HepG2 (cell line): ENCODE data around the gene SPRYD3. TPM values are rescaled to one million over a fixed set of nuclear protein-coding genes. Genes with fewer than 3 reads are reported as not detected.

ENCODE experiments used
- ATAC-seq: fragments of 200-7000 bp; cut with Tn5 transposase; 3 replicates; pipeline ENCODE4 v1.9.1; 2020; ENCODE audit warnings: mild to moderate bottlenecking, moderate library complexity
- BruUV-seq: library from RNA; stranded (reverse); fragments of 400-500 nt; replicated peaks from 2 replicates; lab custom pipeline; 2021; lab: Mats Ljungman, UMichigan
- CTCF ChIA-PET: fragments of 300-600 bp; formaldehyde crosslinking; extraction: SDS; loops from one replicate; lab custom pipeline; 2021; ENCODE audit warnings: low total read pairs, inconsistent platforms, low intra/inter-chr PET ratio; lab: Yijun Ruan, JAX
- POLR2A ChIA-PET: fragments of 350-600 bp; sonication (Branson Sonifier 250); formaldehyde crosslinking; loops from one replicate; lab custom pipeline; 2020; ENCODE audit warnings: antibody characterized with exemption, inconsistent platforms; lab: Yijun Ruan, JAX
- DNase-seq: peaks from one replicate; pipeline ENCODE4 v3.0.0-alpha.2; 2015; ENCODE audit warnings: low spot score
- FAIRE-seq: peaks from 3 replicates; lab custom pipeline; 2011; peaks lifted over from hg19 to GRCh38; lab: Jason Lieb, UNC
- H2AFZ ChIP-seq: one replicate; pipeline ENCODE4 v1.6.1; 2011; ENCODE audit warnings: low read length, inconsistent platforms
- H3K27ac ChIP-seq: fragments of 300-600 bp; 3 replicates; pipeline ENCODE4 v1.8.0; 2011; ENCODE audit warnings: mixed run types, mild to moderate bottlenecking, mixed read lengths, low read length, inconsistent platforms; ENCODE audit not compliant: insufficient read depth; ENCODE audit errors: extremely low read length
- H3K27me3 ChIP-seq, 2 experiments: fragments of 200-600 bp in 1 of 2; 2 replicates in 1 of 2; 3 replicates in 1 of 2; pipeline versions ENCODE4 v1.6.0 to v1.8.0; 2011; ENCODE audit warnings: low read length in 2 of 2, mild to moderate bottlenecking in 2 of 2, moderate library complexity in 2 of 2, inconsistent platforms in 1 of 2; ENCODE audit not compliant: insufficient read depth in 2 of 2, control insufficient read depth in 1 of 2
- H3K36me3 ChIP-seq, 2 experiments: fragments of 200-600 bp in 1 of 2; replicated peaks in 1 of 2; 2 replicates in 1 of 2; 3 replicates in 1 of 2; pipeline versions ENCODE4 v1.5.1 to v1.8.0; 2011; ENCODE audit warnings: low read length in 2 of 2, inconsistent platforms in 1 of 2; ENCODE audit not compliant: insufficient read depth in 2 of 2, control insufficient read depth in 1 of 2
- H3K4me1 ChIP-seq: 2 replicates; pipeline ENCODE4 v1.5.1; 2012; ENCODE audit warnings: low read length, inconsistent platforms; ENCODE audit not compliant: insufficient read depth
- H3K4me2 ChIP-seq: 2 replicates; pipeline ENCODE4 v1.6.0; 2011; ENCODE audit warnings: low read depth, low read length, inconsistent platforms
- H3K4me3 ChIP-seq, 3 experiments: fragments of 200-600 bp in 1 of 3; sonication (generic), shearing (Covaris generic) in 1 of 3; replicated peaks in 1 of 3; 2 replicates each; pipeline ENCODE4 v1.5.1; 2011 to 2016; ENCODE audit warnings: low read length in 3 of 3, inconsistent platforms in 2 of 3, low read depth in 2 of 3, mild to moderate bottlenecking in 2 of 3, control low read depth in 1 of 3, mixed read lengths in 1 of 3; ENCODE audit not compliant: insufficient read depth in 1 of 3
- H3K79me2 ChIP-seq: one replicate; pipeline ENCODE4 v1.6.1; 2011; ENCODE audit warnings: low read length, inconsistent platforms; ENCODE audit not compliant: insufficient read depth
- H3K9ac ChIP-seq: 2 replicates; pipeline ENCODE4 v1.6.0; 2011; ENCODE audit warnings: mild to moderate bottlenecking, low read depth, low read length, inconsistent platforms; ENCODE audit not compliant: insufficient read depth
- H3K9me3 ChIP-seq: 2 replicates; pipeline ENCODE4 v1.5.1; 2012; ENCODE audit warnings: mild to moderate bottlenecking, low read length
- H4K20me1 ChIP-seq: 2 replicates; pipeline ENCODE4 v1.6.0; 2011; ENCODE audit warnings: inconsistent platforms, mild to moderate bottlenecking, low read length, moderate library complexity; ENCODE audit not compliant: insufficient read depth
- HMGXB4 ChIP-seq, 2 experiments: sonication (generic) in 1 of 2; formaldehyde crosslinking in 1 of 2; IDR thresholded peaks; 2 replicates each; pipeline versions ENCODE4 v1.4.0 to v1.6.1; 2018 to 2020; ENCODE audit warnings: missing genetic modification reagents in 2 of 2, borderline replicate concordance in 1 of 2, low read depth in 1 of 2, mild to moderate bottlenecking in 1 of 2, missing biosample characterization in 1 of 2
- HNRNPLL ChIP-seq: fragments of 200-400 bp; formaldehyde crosslinking; IDR thresholded peaks from 2 replicates; pipeline ENCODE4 v1.6.1; 2017; ENCODE audit warnings: mild to moderate bottlenecking, low read depth, low read length; ENCODE audit not compliant: poor library complexity, severe bottlenecking
- MEF2D ChIP-seq: sonication (generic); formaldehyde crosslinking; IDR thresholded peaks from 2 replicates; pipeline ENCODE4 v1.5.1; 2020; ENCODE audit warnings: mild to moderate bottlenecking, missing genetic modification reagents
- RBFOX2 ChIP-seq: fragments of 200-400 bp; formaldehyde crosslinking; IDR thresholded peaks from 2 replicates; pipeline ENCODE4 v1.6.1; 2017; ENCODE audit warnings: low read depth, mild to moderate bottlenecking, low read length
- RBM39 ChIP-seq: fragments of 200-400 bp; formaldehyde crosslinking; IDR thresholded peaks from one replicate; pipeline ENCODE4 v1.6.1; 2018; ENCODE audit warnings: antibody characterized with exemption, mild to moderate bottlenecking, low read depth, low read length; ENCODE audit not compliant: poor library complexity, severe bottlenecking
- RFX5 ChIP-seq: IDR thresholded peaks from 2 replicates; pipeline ENCODE4 v1.6.1; 2011; ENCODE audit warnings: low read depth, low read length, improper control_type of control experiment
- SIN3A ChIP-seq: IDR thresholded peaks from 2 replicates; pipeline ENCODE4 v1.6.1; 2011; ENCODE audit warnings: low read depth, mild to moderate bottlenecking, control low read depth, low read length, borderline replicate concordance
- SP5 ChIP-seq: IDR thresholded peaks from 2 replicates; pipeline ENCODE4 v1.6.1; 2016; ENCODE audit warnings: low read depth, borderline replicate concordance
- U2AF1 ChIP-seq: fragments of 200-400 bp; formaldehyde crosslinking; optimal IDR thresholded peaks from 2 replicates; pipeline ENCODE3; 2017; ENCODE audit warnings: mild to moderate bottlenecking, low read depth, low read length
- YEATS4 ChIP-seq: sonication (generic); formaldehyde crosslinking; IDR thresholded peaks from 2 replicates; pipeline ENCODE4 v1.4.0; 2020; ENCODE audit warnings: missing genetic modification reagents, borderline replicate concordance
- ZBTB37 ChIP-seq: sonication (generic); formaldehyde crosslinking; IDR thresholded peaks from 2 replicates; pipeline ENCODE4 v1.4.0; 2020; ENCODE audit warnings: mild to moderate bottlenecking, missing genetic modification reagents
- ZFY ChIP-seq: sonication (generic); formaldehyde crosslinking; IDR thresholded peaks from 2 replicates; pipeline ENCODE4 v1.4.0; 2020; ENCODE audit warnings: missing genetic modification reagents
- ZNF276 ChIP-seq: sonication (generic); formaldehyde crosslinking; IDR thresholded peaks from 2 replicates; pipeline ENCODE4 v1.4.0; 2020; ENCODE audit warnings: mild to moderate bottlenecking, low read depth, missing genetic modification reagents
- ZNF780A ChIP-seq: sonication (generic); formaldehyde crosslinking; IDR thresholded peaks from 2 replicates; pipeline ENCODE4 v1.8.0; 2022; ENCODE audit warnings: mild to moderate bottlenecking, missing genetic modification reagents, moderate library complexity
- WGBS: methylation state at CpG from one replicate; pipeline ENCODE4 v1.1.6; 2017; ENCODE audit warnings: low lambda C conversion rate; 5-methylcytosine and 5-hydroxymethylcytosine counted together
- in situ Hi-C: cut with HindIII; loops from 2 replicates; pipeline ENCODE4 v1.10.0; 2017; ENCODE audit warnings: low pct_unique_long_range_greater_than_20kb; ENCODE audit not compliant: extremely low pct_ligation_motif_present
- intact Hi-C: fragments of 100-400 bp; cut with micrococcal nuclease; formaldehyde crosslinking; loops from one replicate; pipeline ENCODE4 v1.10.0; 2022; ENCODE audit not compliant: unreplicated experiment
- polyA plus RNA-seq, 8 experiments: library from polyadenylated mRNA; depleted of rRNA in 3 of 8; stranded (reverse) in 7 of 8; unstranded in 1 of 8; fragments of >200 nt; fragmentation: Illumina TruSeq in 4 of 8; extraction: Trizol in 4 of 8; gene quantifications; 2 replicates each; pipeline versions ENCODE4 v1.2.1 to v1.2.3, GENCODE V29; 2011 to 2016; ENCODE audit warnings: low read depth in 4 of 8, missing spikeins in 1 of 8, mixed read lengths in 1 of 8; ENCODE audit not compliant: insufficient read depth in 1 of 8
- total RNA-seq, 5 experiments: library from RNA; depleted of rRNA; stranded (reverse); fragments of >200 nt; fragmentation: Illumina TruSeq; extraction: Trizol; gene quantifications; 2 replicates each; pipeline ENCODE4 v1.2.3, GENCODE V29; 2016; ENCODE audit warnings: low read depth in 1 of 5

SPRYD3 gene
- total and polyA plus RNA-seq, 2 of the 13 experiments (the other 11 are each of a cell fraction or from before 2014, with no cell fraction given) = 9.0 to 9.2 TPM

- TF ChIP-seq ZNF276 (CRISPR knock-in tag) (0 out of 2 replicates have a peak, but pooled peaks have one; percentile 4), RFX5 (no peak), SIN3A (peak; percentile 44; the same call in 1 of the 2 replicates), ZNF780A (no peak), HNRNPLL (peak; percentile 21), U2AF1 (no peak)
Measured at GRCh38 chr12:53047221-53048032, 31.8 kb downstream of the SPRYD3 start (continued).

GRCh38 chr12:53046655-53047220 is 32.5 kb downstream of the SPRYD3 start:
- Histone ChIP-seq H3K4me2 (peak overlapping the region; percentile 99), H3K36me3 (no peaks in the 10 kb centered on the region), H3K4me3 (peak overlapping the region; percentile 77 to 91 (median 83)), H3K9me3 (no peaks in the 10 kb centered on the region), H4K20me1 (no peaks in the 10 kb centered on the region), H2AFZ (no peak overlapping the region), H3K9ac (peak overlapping the region; percentile 83), H3K27ac (peak overlapping the region; percentile 70), H3K27me3 (no peaks in the 10 kb centered on the region; a peak in 1 of 5 replicates), H3K4me1 (peaks cover 77% of the 10 kb centered on the region), H3K79me2 (peaks cover 10% of the 10 kb centered on the region)
- FAIRE-seq (no peak), ATAC-seq (peak; percentile 3; the same call in 2 of the 3 replicates), DNase-seq (peak; percentile 51)
- ChIA-PET CTCF (interaction anchor here (1.6 to 1.7 kb wide), 2 partner anchors 8 to 14 kb away, joined by 4 read pairs; no protein-coding TSS in a partner anchor), POLR2A (interaction anchor here (0.7 to 8.3 kb wide), 12 partner anchors 9 to 162 kb away, joined by 3 to 83 read pairs (median 6); partner anchors contain the start of genes EIF4B, SOAT2 and SPRYD3)
- intact Hi-C loops (no loop called here), in situ Hi-C loops (no loop called here)
- TSS peak; percentile 39 for BruUV-seq
- 1% methylated on average over 27 of the region's 44 CpGs for whole genome bisulfite sequencing
- TF ChIP-seq RBM39 = peak; percentile 20
- 0 out of 2 replicates have a peak, but pooled peaks have one; percentile 3 for TF ChIP-seq YEATS4 (CRISPR knock-in tag)
- TF ChIP-seq RBFOX2 = peak; percentile 65
- 0 out of 2 replicates have a peak, but pooled peaks have one; percentile 28 for TF ChIP-seq ZFY
- no peak for TF ChIP-seq ZBTB37 (CRISPR knock-in tag)
- TF ChIP-seq HMGXB4 (CRISPR knock-in tag; IDR thresholded peaks at IDR 0.05; ENCODE audit: borderline replicate concordance in 1 of 2, low read depth in 1 of 2) = no peak
- 0 out of 2 replicates have a peak, but pooled peaks have one; percentile 8 for TF ChIP-seq SP5
- no peak for TF ChIP-seq MEF2D (CRISPR knock-in tag)
